M059J (cell line): ENCODE data around the gene KCNJ1. TPM values are rescaled to one million over a fixed set of nuclear protein-coding genes. Genes with fewer than 3 reads are reported as not detected.

Experiments
- DNase-seq: peaks from one replicate; pipeline ENCODE4 v3.0.0-alpha.2; 2012; ENCODE audit warnings: low read depth
- total RNA-seq: library from RNA; depleted of rRNA; stranded (reverse); fragments of >200 nt; shearing (Covaris generic); gene quantifications from 2 replicates; pipeline ENCODE4 v1.2.3, GENCODE V29; 2014

Gene KCNJ1
- total RNA-seq, 1 experiment from 2014 or later, result not detected

- DNase-seq, result peak; percentile 37
Observed at GRCh38 chr11:128848815-128849455, 18.2 kb downstream of the KCNJ1 start.

- DNase-seq, result no peak
Observed at GRCh38 chr11:128846985-128847384, 20.1 kb downstream of the KCNJ1 start.

- no peak for DNase-seq
Observed at GRCh38 chr11:128845334-128845780, 21.7 kb downstream of the KCNJ1 start.

- no peak for DNase-seq
Observed at GRCh38 chr11:128843198-128843785, 23.8 kb downstream of the KCNJ1 start.

GRCh38 chr11:128841461-128842072 lies 25.5 kb downstream of the KCNJ1 start:
- DNase-seq, result no peak

- no peak for DNase-seq
Observed at GRCh38 chr11:128840783-128841182, 26.3 kb downstream of the KCNJ1 start.

GRCh38 chr11:128840137-128840536 lies 27.0 kb downstream of the KCNJ1 start:
- DNase-seq, result no peak

- no peak for DNase-seq
Observed at GRCh38 chr11:128839081-128839480, 28.0 kb downstream of the KCNJ1 start.

- no peak for DNase-seq
Observed at GRCh38 chr11:128837627-128838026, 29.5 kb downstream of the KCNJ1 start.

GRCh38 chr11:128835741-128836430 lies 31.2 kb downstream of the KCNJ1 start:
- DNase-seq, result peak; percentile 54

GRCh38 chr11:128834157-128834556 lies 32.9 kb downstream of the KCNJ1 start:
- no peak for DNase-seq

GRCh38 chr11:128832121-128832497 lies 35.0 kb downstream of the KCNJ1 start:
- no peak for DNase-seq

- DNase-seq, result peak; percentile 78
Observed at GRCh38 chr11:128831174-128832120, 35.6 kb downstream of the KCNJ1 start.

GRCh38 chr11:128830290-128831173 lies 36.6 kb downstream of the KCNJ1 start:
- DNase-seq, result no peak

- DNase-seq, result peak; percentile 60
Observed at GRCh38 chr11:128828350-128828749, 38.7 kb downstream of the KCNJ1 start.

GRCh38 chr11:128827191-128827893 lies 39.8 kb downstream of the KCNJ1 start:
- no peak for DNase-seq

- no peak for DNase-seq
Observed at GRCh38 chr11:128825050-128825784, 41.9 kb downstream of the KCNJ1 start.

GRCh38 chr11:128824191-128825049 lies 42.7 kb downstream of the KCNJ1 start:
- no peak for DNase-seq
